ENCODE data around the gene TMOD4.
A peak's percentile ranks its signal among the peaks of the same experiment; 100 is the strongest.
"Not testable (repeated sequence)": the region's sequence is repeated elsewhere in the genome, so short reads cannot be mapped to it uniquely, and the experiment has no call there.

Gene TMOD4

GRCh38 chr1:151175863-151176262, at the start of gene TMOD4:
Gene TMOD4, minus strand, starts transcription at chr1:151175981. Its CDS starts 1,106 bp downstream, at chr1:151174875.
- peak; percentile 66 for DNase-seq

DNA sequence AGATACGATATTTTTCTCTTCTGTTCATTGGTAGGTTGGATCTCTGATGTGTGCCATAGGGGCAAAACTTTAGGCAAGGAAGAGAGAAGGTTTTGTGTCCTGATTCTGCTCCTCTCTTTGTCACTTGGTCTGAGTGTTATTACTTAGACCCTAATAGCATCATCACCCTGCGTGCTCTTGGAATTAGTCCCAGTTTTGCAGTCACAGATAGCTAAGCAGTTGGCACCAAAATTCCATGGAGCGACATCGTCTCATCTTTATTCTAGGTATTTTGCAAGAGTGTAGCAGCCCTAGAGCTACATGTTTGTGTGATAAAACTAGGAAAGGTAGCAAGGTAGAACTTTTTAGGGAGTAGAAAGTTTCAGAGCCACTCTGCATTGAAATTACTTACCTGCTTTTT, 46.3 kb upstream of the TMOD4 start:
- DNase-seq: no peak

GRCh38 chr1:151221616-151222015, 45.8 kb upstream of the TMOD4 start:
- DNase-seq: no peak

GRCh38 chr1:151213560-151213959, 37.8 kb upstream of the TMOD4 start:
- no peak for DNase-seq

DNA sequence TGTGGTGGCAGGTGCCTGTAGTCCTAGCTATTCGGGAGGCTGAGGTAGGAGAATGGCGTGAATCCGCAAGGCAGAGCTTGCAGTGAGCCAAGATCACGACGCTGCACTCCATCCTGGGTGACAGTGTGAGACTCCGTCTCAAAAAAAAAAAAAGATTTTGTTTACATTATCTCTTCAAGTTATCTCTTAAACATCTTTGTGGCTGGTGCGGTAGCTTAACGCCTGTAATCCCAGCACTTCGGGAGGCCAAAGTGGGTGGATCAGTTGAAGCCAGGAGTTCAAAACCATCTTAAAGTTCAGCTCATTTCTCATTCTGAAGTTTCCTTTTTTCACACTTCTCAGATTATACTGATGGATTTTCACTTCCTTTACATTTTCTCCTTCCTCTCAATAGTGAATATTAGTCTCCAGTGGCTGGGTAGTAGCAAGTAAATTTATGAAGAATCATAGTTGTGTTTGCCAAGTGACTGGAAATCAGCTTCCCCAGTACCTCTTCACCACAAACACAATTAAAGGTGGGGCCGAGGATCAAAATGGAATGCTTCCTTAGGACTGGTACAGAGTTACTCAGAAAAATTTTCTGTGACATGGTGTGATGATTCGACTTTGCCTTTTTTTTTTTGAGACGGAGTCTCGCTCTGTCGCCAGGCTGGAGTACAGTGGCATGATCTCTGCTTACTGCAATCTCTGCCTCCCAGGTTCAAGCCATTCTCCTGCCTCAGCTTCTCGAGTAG, 36.4 kb upstream of the TMOD4 start:
- DNase-seq: peak; percentile 34

DNA sequence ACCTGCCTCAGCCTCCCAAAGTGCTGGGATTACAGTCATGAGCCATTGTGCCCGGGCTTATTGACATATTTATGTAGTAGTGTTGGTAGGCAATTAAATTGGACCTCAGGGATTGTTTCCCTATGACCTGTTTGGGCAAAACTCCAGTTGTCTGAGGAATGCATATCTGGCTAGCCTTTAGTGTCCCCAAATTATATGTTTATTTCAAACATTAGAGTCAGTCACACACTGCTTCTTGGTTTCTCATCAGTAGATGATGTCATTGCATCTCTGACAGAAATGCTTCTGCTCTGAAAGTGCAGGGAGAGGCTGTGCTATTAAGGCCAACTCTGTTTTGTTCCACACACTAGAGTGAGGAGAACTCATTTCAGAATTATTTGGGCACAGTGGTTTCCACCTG, 35.0 kb upstream of the TMOD4 start:
- no peak for DNase-seq

DNA sequence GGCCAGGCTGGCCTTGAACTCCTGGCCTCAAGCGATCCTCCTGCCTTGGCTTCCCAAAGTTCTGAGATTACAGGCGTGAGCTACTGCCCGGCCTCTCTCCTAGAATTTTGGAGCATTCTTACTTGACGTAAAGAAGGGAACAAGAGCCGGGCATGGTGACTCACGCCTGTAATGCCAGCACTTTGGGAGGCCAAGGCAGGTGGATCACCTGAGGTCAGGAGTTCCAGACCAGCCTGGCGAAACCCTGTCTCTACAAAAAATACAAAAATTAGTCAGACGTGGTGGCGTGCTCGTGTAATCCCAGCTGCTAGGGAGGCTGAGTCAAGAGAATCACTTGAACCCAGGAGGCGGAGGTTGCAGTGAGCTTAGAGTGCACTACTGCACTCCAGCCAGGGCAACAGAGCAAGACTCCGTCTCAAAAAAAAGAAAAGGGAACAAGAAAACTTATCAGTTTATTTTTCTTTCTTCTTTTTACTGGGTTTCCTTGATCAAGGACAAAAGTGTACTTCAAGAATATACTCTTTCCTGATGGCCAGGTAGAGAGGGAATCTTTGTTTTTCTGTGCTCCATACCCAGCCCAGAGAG, 29.7 kb upstream of the TMOD4 start:
- not testable (repeated sequence) for DNase-seq

GRCh38 chr1:151199873-151200581, 24.2 kb upstream of the TMOD4 start:
- DNase-seq: peak; percentile 13

DNA sequence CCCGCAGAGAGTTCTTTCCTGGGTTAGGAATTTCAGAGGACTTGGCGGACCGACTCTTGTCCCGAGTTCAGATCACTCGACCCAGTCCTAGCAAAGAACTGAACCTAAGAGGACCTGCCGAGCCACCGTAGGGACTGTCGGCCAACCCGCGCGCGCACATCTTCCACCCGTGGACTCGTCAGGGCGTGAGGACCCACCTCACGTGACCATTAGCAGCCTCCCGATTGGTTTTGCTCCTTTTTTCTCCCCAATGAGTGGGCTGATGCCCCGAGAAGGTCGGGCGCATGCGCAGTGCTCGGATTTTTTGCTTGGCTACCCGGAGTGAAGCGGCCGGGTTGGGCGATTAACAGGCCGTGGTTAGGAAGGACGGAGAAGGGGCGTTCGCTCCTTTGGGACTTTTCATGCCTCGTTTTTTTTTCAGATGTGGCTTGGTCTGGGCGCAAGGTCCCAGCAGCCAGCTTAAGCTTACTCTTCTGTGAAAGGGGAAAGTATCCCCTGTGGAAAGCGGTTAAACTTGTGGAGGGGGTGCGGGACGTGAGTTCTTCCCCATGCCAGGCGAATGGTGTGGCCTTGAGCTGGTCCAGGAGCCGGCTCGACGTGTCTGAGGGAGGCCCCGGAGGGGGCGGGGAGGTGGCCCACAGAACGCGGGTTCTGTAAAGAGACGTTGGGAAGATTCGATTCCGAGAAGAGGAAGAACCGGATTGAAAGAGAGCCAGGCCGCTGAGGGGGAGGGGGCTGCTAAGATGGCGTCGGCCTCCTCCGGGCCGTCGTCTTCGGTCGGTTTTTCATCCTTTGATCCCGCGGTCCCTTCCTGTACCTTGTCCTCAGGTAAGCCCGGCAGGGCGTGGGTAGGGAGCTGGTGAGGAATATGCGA, 22.7 kb upstream of the TMOD4 start, which contains the start of gene PIP5K1A:
TSS of gene PIP5K1A (plus strand) at position 299 of the 874 bp plus-strand sequence. CDS start at position 744, 445 bp downstream.
- peak; percentile 100 for DNase-seq

DNA sequence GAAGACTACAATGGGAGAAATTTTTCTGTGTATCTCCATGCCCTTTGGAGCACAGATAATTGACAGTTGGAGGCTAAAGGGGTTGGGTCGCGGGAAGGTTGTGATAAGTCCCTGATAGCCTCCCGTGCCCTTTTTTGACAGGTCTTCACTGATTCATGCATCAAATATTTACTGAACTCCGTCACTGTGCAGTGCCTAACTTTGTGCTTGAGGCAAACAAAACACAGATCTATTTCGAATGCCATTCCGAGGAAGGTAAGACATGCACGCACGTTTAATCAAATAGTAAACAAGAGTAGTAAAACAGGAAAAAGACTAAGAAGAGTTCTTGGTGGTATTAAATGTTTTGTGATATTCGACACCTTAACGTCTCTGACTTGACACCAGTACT, 22.1 kb upstream of the TMOD4 start:
- DNase-seq: no peak

DNA sequence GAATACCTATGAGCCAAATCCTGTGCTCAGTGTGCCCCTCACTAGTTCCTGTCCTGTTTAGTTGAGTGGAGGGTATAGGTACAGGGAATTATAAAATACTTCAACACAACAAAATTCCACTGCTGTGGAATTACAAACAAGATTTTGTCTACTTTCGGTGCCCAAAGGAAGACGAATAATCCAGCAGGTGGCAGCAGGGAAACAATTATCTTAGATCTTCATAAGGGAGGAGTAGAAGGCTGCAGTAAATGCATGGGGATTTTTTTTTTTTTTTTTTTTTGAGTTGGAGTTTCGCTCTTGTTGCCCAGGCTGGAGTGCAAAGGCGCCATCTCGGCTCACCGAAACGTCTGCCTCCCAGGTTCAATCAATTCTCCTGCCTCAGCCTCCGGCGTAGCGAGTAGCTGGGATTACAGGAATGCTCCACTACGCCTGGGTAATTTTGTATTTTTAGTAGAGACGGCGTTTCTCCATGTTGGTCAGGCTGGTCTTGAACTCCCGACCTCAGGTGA, 20.6 kb upstream of the TMOD4 start:
- peak; percentile 93 for DNase-seq

- DNase-seq: not testable (repeated sequence)
These were observed 19.3 kb upstream of the TMOD4 start for GRCh38 chr1:151194894-151195594.

DNA sequence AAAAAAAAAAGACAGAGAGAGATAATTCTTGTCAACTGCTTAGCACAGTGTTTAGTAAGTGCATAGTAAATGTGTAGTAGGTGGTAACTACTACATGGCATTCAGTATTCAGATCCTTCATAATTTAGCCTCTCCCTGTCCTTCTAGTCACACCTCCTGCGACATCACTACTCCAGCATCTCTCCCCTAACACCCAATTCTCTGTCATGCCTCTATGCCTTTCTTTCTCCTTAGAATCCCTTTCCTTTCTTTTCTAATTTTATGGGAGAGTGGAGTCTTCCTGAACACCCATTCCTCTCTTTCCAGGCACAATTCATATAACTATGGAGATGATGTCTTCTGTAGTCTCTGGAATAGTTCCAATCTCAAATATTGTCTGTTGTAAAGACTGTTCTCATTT, 18.1 kb upstream of the TMOD4 start:
- no peak for DNase-seq

DNA sequence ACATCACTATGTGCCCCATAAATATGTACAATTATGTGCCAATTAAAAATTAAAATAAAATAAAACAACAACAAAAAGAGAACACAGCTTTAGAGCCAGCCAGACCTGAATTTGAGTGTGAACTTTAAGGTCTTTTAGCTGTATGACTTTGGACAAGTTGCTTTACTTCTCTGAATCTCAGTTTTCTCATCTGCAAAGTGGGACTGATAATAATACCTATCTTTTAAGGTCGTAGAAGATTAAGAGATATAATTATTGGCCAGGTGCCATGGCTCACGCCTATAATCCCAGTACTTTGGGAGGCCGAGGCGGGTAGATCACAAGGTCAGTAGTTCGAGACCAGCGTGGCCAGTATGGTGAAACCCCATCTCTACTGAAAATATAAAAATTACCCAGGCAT, 17.5 kb upstream of the TMOD4 start:
- peak; percentile 37 for DNase-seq

- DNase-seq: no peak
These were observed 16.3 kb upstream of the TMOD4 start for GRCh38 chr1:151192047-151192446.

GRCh38 chr1:151189637-151190445, 14.1 kb upstream of the TMOD4 start, which contains the start of gene VPS72:
Gene VPS72, minus strand, starts transcription at chr1:151190197. Its CDS starts 76 bp downstream, at chr1:151190121.
- peak; percentile 98 for DNase-seq

GRCh38 chr1:151188667-151189066, 12.9 kb upstream of the TMOD4 start:
- DNase-seq: not testable (repeated sequence)

DNA sequence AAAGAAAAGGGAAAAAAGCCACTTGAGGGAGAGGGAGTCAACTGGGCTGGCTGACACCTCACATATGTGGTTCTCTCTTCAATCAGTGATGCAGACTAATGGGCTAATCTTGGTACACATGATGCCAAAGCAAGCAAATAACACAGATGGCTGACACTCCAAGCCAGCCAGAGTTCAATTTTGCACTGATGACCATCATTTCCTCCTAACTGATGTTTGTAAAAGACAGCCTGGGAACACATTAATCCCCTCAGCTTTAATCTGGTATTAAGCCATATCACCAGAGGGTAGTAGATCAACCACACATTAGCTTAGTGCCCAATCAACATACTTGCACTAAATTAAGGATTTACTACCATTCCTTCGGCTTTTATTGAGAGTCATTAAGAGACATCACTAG, 11.4 kb upstream of the TMOD4 start:
- peak; percentile 99 for DNase-seq

GRCh38 chr1:151184211-151184610, 8.4 kb upstream of the TMOD4 start:
- no peak for DNase-seq

GRCh38 chr1:151176514-151177045, 799 bp upstream of the TMOD4 start:
- no peak for DNase-seq
